DMS114 treated with DMSO at 0.1 percent for 48 hours (cell line): ENCODE data around the gene KDM2B.
A peak's percentile ranks its signal among the peaks of the same experiment; 100 is the strongest.
"Not testable (repeated sequence)": the region's sequence is repeated elsewhere in the genome, so short reads cannot be mapped to it uniquely, and the experiment has no call there.

Experiments used
- DNase-seq: peaks from one replicate; lab custom pipeline; 2025; ENCODE audit not compliant: unreplicated experiment; lab: John Stamatoyannopoulos, UW

Gene KDM2B

GRCh38 chr12:121507984-121508383 lies 72.8 kb downstream of the KDM2B start:
- DNase-seq, result no peak

GRCh38 chr12:121507245-121507644 lies 73.6 kb downstream of the KDM2B start:
- no peak for DNase-seq

- DNase-seq, result no peak
These were observed 75.3 kb downstream of the KDM2B start for GRCh38 chr12:121505513-121505912.

GRCh38 chr12:121504505-121504904 lies 76.3 kb downstream of the KDM2B start:
- no peak for DNase-seq

- DNase-seq, result no peak
These were observed 77.4 kb downstream of the KDM2B start for GRCh38 chr12:121503395-121503794.

GRCh38 chr12:121501946-121502345 lies 78.9 kb downstream of the KDM2B start:
- DNase-seq, result no peak

GRCh38 chr12:121499929-121500793 lies 80.7 kb downstream of the KDM2B start:
- peak; percentile 37 for DNase-seq

GRCh38 chr12:121495746-121496145 lies 85.1 kb downstream of the KDM2B start:
- DNase-seq, result no peak

- no peak for DNase-seq
These were observed 86.6 kb downstream of the KDM2B start for GRCh38 chr12:121494093-121494787.

- DNase-seq, result no peak
These were observed 90.2 kb downstream of the KDM2B start for GRCh38 chr12:121490401-121491281.

- no peak for DNase-seq
These were observed 90.9 kb downstream of the KDM2B start for GRCh38 chr12:121489874-121490273.

GRCh38 chr12:121484967-121485366 lies 95.9 kb downstream of the KDM2B start:
- DNase-seq, result no peak

GRCh38 chr12:121484564-121484963 lies 96.3 kb downstream of the KDM2B start:
- DNase-seq, result not testable (repeated sequence)

GRCh38 chr12:121483949-121484348 lies 96.9 kb downstream of the KDM2B start:
- DNase-seq, result no peak

GRCh38 chr12:121476477-121476876 lies 104.3 kb downstream of the KDM2B start:
- no peak for DNase-seq

- DNase-seq, result no peak
These were observed 105.5 kb downstream of the KDM2B start for GRCh38 chr12:121475279-121475678.

- no peak for DNase-seq
These were observed 108.5 kb downstream of the KDM2B start for GRCh38 chr12:121472150-121472905.

- DNase-seq, result no peak
These were observed 110.1 kb downstream of the KDM2B start for GRCh38 chr12:121470751-121471150.

- no peak for DNase-seq
These were observed 112.4 kb downstream of the KDM2B start for GRCh38 chr12:121468499-121468801.

GRCh38 chr12:121467638-121468498 lies 113.0 kb downstream of the KDM2B start:
- DNase-seq, result no peak
